Stimulated activated CD4-positive, alpha-beta T cell treated with anti-CD3 and anti-CD28 coated beads, Interleukin-12 subunit alpha, Interleukin-12 subunit beta, amount 100 ng/mL, for 4 hours (primary cell): ENCODE data around the gene SULF2.

Experiments used
- DNase-seq: peaks from one replicate; pipeline ENCODE4 v3.0.0-alpha.2; 2020

Gene SULF2

GRCh38 chr20:47708953-47709833 lies 76.1 kb downstream of the SULF2 start:
- DNase-seq, result no peak

GRCh38 chr20:47708140-47708807 lies 77.0 kb downstream of the SULF2 start:
- DNase-seq, result no peak

GRCh38 chr20:47706345-47706744 lies 78.9 kb downstream of the SULF2 start:
- no peak for DNase-seq

GRCh38 chr20:47705497-47705856 lies 79.8 kb downstream of the SULF2 start:
- DNase-seq, result no peak

GRCh38 chr20:47704746-47705496 lies 80.4 kb downstream of the SULF2 start:
- DNase-seq, result no peak

- DNase-seq, result no peak
These were observed 81.5 kb downstream of the SULF2 start for GRCh38 chr20:47703748-47704147.

GRCh38 chr20:47701612-47702011 lies 83.7 kb downstream of the SULF2 start:
- no peak for DNase-seq

- no peak for DNase-seq
These were observed 85.0 kb downstream of the SULF2 start for GRCh38 chr20:47700327-47700726.

GRCh38 chr20:47699818-47700217 lies 85.5 kb downstream of the SULF2 start:
- DNase-seq, result no peak

- DNase-seq, result no peak
These were observed 87.1 kb downstream of the SULF2 start for GRCh38 chr20:47698142-47698541.

- no peak for DNase-seq
These were observed 88.4 kb downstream of the SULF2 start for GRCh38 chr20:47696856-47697255.

- DNase-seq, result no peak
These were observed 91.1 kb downstream of the SULF2 start for GRCh38 chr20:47694021-47694818.

GRCh38 chr20:47691625-47692024 lies 93.7 kb downstream of the SULF2 start:
- DNase-seq, result no peak

GRCh38 chr20:47689731-47690130 lies 95.5 kb downstream of the SULF2 start:
- no peak for DNase-seq

GRCh38 chr20:47688385-47689381 lies 96.6 kb downstream of the SULF2 start:
- no peak for DNase-seq

- DNase-seq, result no peak
These were observed 97.9 kb downstream of the SULF2 start for GRCh38 chr20:47687095-47687987.

GRCh38 chr20:47686545-47686944 lies 98.7 kb downstream of the SULF2 start:
- DNase-seq, result no peak

- DNase-seq, result no peak
These were observed 100.8 kb downstream of the SULF2 start for GRCh38 chr20:47684306-47685080.

- DNase-seq, result no peak
These were observed 102.4 kb downstream of the SULF2 start for GRCh38 chr20:47682916-47683315.
